Measurements from ENCODE around the gene ZBTB2. TPM values are rescaled to one million over a fixed set of nuclear protein-coding genes. Genes with fewer than 3 reads are reported as not detected.

Gene ZBTB2
- polyA plus RNA-seq, 1 experiment, result 14.7 TPM

- no peak for DNase-seq (ENCODE audit: low read depth)
- Histone ChIP-seq H3K4me3 (ENCODE audit: low read depth, low read length) (peak overlapping the region; percentile 58), H3K36me3 (ENCODE audit: control insufficient read depth, insufficient read depth, low read length) (no peaks in the 10 kb centered on the region), H3K27me3 (ENCODE audit: control insufficient read depth, insufficient read depth, low read length) (no peaks in the 10 kb centered on the region)
- CTCF ChIA-PET, result interaction anchor here (0.5 to 9.6 kb wide), 41 partner anchors 10 to 908 kb away, joined by 3 to 166 read pairs (median 5); partner anchors contain the start of gene AKAP12
- POLR2A ChIA-PET, result interaction anchor here (0.5 to 0.6 kb wide), 3 partner anchors 10 to 257 kb away, joined by 3 to 8 read pairs (median 4); no protein-coding TSS in a partner anchor
- TF ChIP-seq CTCF (IDR thresholded peaks at IDR 0.05; ENCODE audit: insufficient read depth, low read depth, low read length), result no peak
Observed at GRCh38 chr6:151325075-151326050, 66.0 kb downstream of the ZBTB2 start.

- no peak for TF ChIP-seq CTCF (IDR thresholded peaks at IDR 0.05; ENCODE audit: insufficient read depth, low read depth, low read length)
- ChIA-PET POLR2A (interaction anchor here (0.7 kb wide), 1 partner anchor 1004 kb away, joined by 4 read pairs; no protein-coding TSS in a partner anchor), CTCF (interaction anchor here (0.5 to 9.6 kb wide), 65 partner anchors 9 to 907 kb away, joined by 3 to 166 read pairs (median 4); partner anchors contain the start of gene AKAP12)
- DNase-seq (ENCODE audit: low read depth), result no peak
- no peaks in the 10 kb centered on the region for H3K27me3 ChIP-seq (ENCODE audit: control insufficient read depth, insufficient read depth, low read length)
- no peak overlapping the region for H3K4me3 ChIP-seq (ENCODE audit: low read depth, low read length)
- H3K36me3 ChIP-seq (ENCODE audit: control insufficient read depth, insufficient read depth, low read length), result no peaks in the 10 kb centered on the region
Observed at GRCh38 chr6:151324488-151324825, 66.9 kb downstream of the ZBTB2 start.

GRCh38 chr6:151323791-151324487 is 67.4 kb downstream of the ZBTB2 start:
- TF ChIP-seq CTCF (IDR thresholded peaks at IDR 0.05; ENCODE audit: insufficient read depth, low read depth, low read length), result peak; percentile 95
- Histone ChIP-seq H3K36me3 (ENCODE audit: control insufficient read depth, insufficient read depth, low read length) (no peaks in the 10 kb centered on the region), H3K27me3 (ENCODE audit: control insufficient read depth, insufficient read depth, low read length) (no peaks in the 10 kb centered on the region), H3K4me3 (ENCODE audit: low read depth, low read length) (no peak overlapping the region)
- ChIA-PET POLR2A (interaction anchor here (0.7 kb wide), 1 partner anchor 1003 kb away, joined by 4 read pairs; no protein-coding TSS in a partner anchor), CTCF (interaction anchor here (0.6 to 9.6 kb wide), 68 partner anchors 9 to 906 kb away, joined by 3 to 166 read pairs (median 4); partner anchors contain the start of gene AKAP12)
- no peak for DNase-seq (ENCODE audit: low read depth)

- Histone ChIP-seq H3K4me3 (ENCODE audit: low read depth, low read length) (no peak overlapping the region), H3K27me3 (ENCODE audit: control insufficient read depth, insufficient read depth, low read length) (no peaks in the 10 kb centered on the region), H3K36me3 (ENCODE audit: control insufficient read depth, insufficient read depth, low read length) (no peaks in the 10 kb centered on the region)
- POLR2A ChIA-PET, result interaction anchor here (0.6 kb wide), 1 partner anchor 129 kb away, joined by 3 read pairs; no protein-coding TSS in a partner anchor
- no peak for DNase-seq (ENCODE audit: low read depth)
- no peak for TF ChIP-seq CTCF (IDR thresholded peaks at IDR 0.05; ENCODE audit: insufficient read depth, low read depth, low read length)
- CTCF ChIA-PET, result interaction anchor here (2.7 to 9.6 kb wide), 3 partner anchors 254 to 431 kb away, joined by 14 to 166 read pairs (median 83); no protein-coding TSS in a partner anchor
Observed at GRCh38 chr6:151322570-151322969, 68.8 kb downstream of the ZBTB2 start.

All from BJ (cell line).